ENCODE results near the gene ZBTB18. TPM values are rescaled to one million over a fixed set of nuclear protein-coding genes. Genes with fewer than 3 reads are reported as not detected.

The ZBTB18 gene
- total RNA-seq, 2 experiments from 2014 or later, result 8.2 TPM

DNA sequence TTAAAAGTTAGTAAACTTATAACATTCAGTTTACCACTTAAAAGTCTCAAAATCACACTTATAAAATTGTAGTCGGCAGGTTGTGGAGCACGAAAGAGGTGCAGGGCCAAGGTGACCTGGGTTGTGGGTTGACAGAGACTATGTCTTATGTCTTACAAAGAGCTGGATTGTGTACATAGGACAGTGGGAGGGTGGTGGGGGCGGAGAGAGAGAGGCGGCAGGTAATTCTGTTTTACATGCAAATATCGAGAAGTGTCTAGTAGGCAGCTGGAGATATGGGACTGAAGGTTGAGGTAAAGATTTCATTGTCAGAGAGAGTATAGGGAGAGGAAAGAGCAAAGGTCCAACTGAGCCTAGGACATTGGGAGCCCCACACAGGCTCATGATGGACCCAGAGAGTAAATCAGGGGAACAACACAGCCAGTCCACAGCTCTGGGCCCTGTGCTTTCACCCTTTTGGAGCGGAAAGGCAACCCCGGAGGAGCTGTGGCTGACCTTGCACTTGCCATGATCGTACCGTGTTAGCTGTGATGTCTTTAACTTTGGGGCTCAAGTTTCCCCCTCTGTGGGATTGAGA, 28.1 kb upstream of the ZBTB18 start:
- Mint-ChIP-seq H3K27ac (no peak overlapping the region), H3K36me3 (ENCODE audit: low read depth) (no peaks in the 10 kb centered on the region), H3K27me3 (peaks cover 4% of the 10 kb centered on the region), H3K4me3 (no peak overlapping the region), H3K4me1 (ENCODE audit: low read depth) (no peaks in the 10 kb centered on the region), H3K9me3 (peaks cover 2% of the 10 kb centered on the region)
- ChIA-PET CTCF (interaction anchor here (1.0 kb wide), 1 partner anchor 250 kb away, joined by 3 read pairs; no protein-coding TSS in a partner anchor), POLR2A (no interaction called here)
- DNase-seq, result no peak
- TF ChIP-seq, protein P1, sequence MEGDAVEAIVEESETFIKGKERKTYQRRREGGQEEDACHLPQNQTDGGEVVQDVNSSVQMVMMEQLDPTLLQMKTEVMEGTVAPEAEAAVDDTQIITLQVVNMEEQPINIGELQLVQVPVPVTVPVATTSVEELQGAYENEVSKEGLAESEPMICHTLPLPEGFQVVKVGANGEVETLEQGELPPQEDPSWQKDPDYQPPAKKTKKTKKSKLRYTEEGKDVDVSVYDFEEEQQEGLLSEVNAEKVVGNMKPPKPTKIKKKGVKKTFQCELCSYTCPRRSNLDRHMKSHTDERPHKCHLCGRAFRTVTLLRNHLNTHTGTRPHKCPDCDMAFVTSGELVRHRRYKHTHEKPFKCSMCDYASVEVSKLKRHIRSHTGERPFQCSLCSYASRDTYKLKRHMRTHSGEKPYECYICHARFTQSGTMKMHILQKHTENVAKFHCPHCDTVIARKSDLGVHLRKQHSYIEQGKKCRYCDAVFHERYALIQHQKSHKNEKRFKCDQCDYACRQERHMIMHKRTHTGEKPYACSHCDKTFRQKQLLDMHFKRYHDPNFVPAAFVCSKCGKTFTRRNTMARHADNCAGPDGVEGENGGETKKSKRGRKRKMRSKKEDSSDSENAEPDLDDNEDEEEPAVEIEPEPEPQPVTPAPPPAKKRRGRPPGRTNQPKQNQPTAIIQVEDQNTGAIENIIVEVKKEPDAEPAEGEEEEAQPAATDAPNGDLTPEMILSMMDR (IDR thresholded peaks at IDR 0.05), result no peak
- ATAC-seq, result no peak
- intact Hi-C loops (cut with micrococcal nuclease), result no loop called here

DNA sequence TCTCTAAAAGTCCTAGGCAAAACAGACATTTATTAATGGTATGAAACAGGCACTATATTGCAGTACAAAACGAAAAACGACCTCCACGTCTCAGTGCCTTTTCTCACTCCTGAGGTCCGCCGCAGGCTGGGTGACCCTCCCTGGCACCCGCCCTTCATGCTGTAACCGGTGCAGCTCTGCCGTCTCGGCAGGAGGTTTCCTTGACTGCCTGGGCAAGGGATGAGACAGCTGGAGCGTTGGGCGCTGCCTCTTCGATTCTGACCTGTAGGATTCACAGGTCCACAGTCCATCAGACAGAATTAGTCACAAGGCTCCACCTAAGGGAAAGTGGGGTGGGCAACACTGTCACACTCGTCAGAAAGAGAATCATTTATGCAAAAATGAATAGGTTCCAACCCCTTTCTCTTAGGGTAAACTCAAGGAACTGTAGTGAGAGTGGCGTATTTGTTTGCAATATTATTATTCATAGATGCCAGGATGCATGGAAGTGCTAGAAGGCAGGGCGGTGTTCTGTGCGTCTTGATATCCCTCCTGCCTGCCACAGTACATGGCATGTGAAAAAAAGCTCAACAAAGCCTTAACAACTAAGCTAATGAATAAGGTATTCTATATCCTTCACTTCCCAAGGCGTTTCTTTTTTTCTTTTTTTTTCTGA, 23.5 kb upstream of the ZBTB18 start:
- no peak overlapping the region for H3K27ac Mint-ChIP-seq
- intact Hi-C loops (cut with micrococcal nuclease), result no loop called here
- no peak for DNase-seq
- H3K4me3 Mint-ChIP-seq, result no peak overlapping the region
- CTCF ChIA-PET, result no interaction called here
- TF ChIP-seq, protein P1 (IDR thresholded peaks at IDR 0.05), result no peak
- H3K36me3 Mint-ChIP-seq (ENCODE audit: low read depth), result no peaks in the 10 kb centered on the region
- ATAC-seq, result no peak
- H3K9me3 Mint-ChIP-seq, result no peaks in the 10 kb centered on the region
- H3K27me3 Mint-ChIP-seq, result no peaks in the 10 kb centered on the region
- POLR2A ChIA-PET, result no interaction called here
- H3K4me1 Mint-ChIP-seq (ENCODE audit: low read depth), result no peaks in the 10 kb centered on the region

DNA sequence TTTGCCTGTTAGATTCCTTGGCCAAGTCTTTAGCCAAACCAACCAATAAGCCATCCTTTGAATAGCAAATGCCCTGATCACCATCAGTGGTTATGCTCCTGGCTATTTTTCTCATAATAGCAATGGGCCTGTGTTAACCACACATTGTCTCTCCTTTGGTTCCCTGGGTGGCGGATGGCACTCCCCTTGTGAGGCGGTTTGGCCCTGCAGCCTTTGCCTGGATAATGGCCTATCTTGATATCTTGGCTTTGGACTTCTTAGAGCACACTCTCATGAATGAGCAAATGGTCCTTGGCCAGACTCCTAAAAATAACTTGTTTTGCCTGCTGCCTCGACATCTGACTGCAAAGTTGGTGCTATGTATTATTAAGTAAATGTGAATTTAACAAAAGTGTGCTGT, 22.4 kb upstream of the ZBTB18 start:
- ChIA-PET CTCF (no interaction called here), POLR2A (no interaction called here)
- ATAC-seq, result no peak
- TF ChIP-seq, protein P1 (IDR thresholded peaks at IDR 0.05), result no peak
- DNase-seq, result no peak
- H3K9me3 Mint-ChIP-seq, result no peaks in the 10 kb centered on the region
- no peaks in the 10 kb centered on the region for H3K36me3 Mint-ChIP-seq (ENCODE audit: low read depth)
- no peaks in the 10 kb centered on the region for H3K4me1 Mint-ChIP-seq (ENCODE audit: low read depth)
- no peak overlapping the region for H3K4me3 Mint-ChIP-seq
- intact Hi-C loops (cut with micrococcal nuclease), result no loop called here
- H3K27me3 Mint-ChIP-seq, result peaks cover 5% of the 10 kb centered on the region
- no peak overlapping the region for H3K27ac Mint-ChIP-seq

DNA sequence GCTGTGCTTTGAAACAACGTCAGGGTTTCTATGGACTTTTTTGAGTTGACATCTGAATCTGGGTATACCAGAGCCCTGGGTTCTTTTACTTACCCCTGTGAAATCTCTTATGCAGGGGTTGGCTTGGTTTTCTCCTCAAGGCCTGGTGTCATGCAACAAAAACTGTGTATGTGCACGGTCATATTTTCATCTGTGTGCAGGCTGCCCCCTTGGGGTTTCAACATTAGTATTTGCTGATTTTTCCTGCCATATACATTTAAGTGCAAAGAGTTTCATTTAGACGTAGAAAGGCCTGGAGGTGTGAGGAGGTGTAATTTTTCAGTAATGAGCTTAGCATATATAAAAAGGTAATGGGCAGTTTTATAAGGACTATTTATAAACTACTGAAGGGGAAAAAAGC, 22.0 kb upstream of the ZBTB18 start:
- DNase-seq (no peak), ATAC-seq (no peak)
- TF ChIP-seq, protein P1 (IDR thresholded peaks at IDR 0.05), result no peak
- H3K4me3 Mint-ChIP-seq, result no peak overlapping the region
- no peaks in the 10 kb centered on the region for H3K9me3 Mint-ChIP-seq
- CTCF ChIA-PET, result no interaction called here
- H3K27me3 Mint-ChIP-seq, result peaks cover 6% of the 10 kb centered on the region
- H3K36me3 Mint-ChIP-seq (ENCODE audit: low read depth), result no peaks in the 10 kb centered on the region
- H3K4me1 Mint-ChIP-seq (ENCODE audit: low read depth), result no peaks in the 10 kb centered on the region
- POLR2A ChIA-PET, result no interaction called here
- H3K27ac Mint-ChIP-seq, result no peak overlapping the region
- intact Hi-C loops (cut with micrococcal nuclease), result no loop called here

DNA sequence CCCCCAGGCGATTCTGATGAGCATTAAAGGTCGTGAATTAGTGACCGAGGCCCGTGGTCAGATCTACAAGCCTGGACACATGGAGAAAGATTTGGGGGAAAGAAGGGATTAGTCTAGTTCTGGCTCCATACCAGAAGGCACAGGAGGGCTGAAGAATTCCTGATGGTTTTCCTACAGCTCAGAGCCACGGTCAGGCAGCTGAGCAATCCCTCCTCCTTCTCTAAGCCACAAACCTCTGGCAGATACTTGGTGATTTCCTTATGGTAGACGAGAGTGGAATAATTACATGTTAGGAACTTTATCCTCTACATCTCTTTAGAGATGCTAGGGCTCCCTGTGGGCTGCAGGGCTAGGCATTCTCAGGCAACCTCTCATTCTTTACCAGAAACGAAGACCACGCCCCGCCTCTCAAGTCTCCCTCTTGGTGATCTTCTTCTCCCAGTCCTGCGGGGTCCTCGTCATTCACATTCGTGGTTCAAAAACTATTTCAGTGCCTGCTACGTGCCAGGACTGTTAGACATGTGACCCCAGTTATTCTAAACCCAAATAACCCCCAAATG, 20.5 kb upstream of the ZBTB18 start:
- H3K4me3 Mint-ChIP-seq, result no peak overlapping the region

More for the DNA sequence above, 20.5 kb upstream of the ZBTB18 start:
- Mint-ChIP-seq H3K27ac (no peak overlapping the region), H3K9me3 (no peaks in the 10 kb centered on the region), H3K4me1 (ENCODE audit: low read depth) (no peaks in the 10 kb centered on the region), H3K36me3 (ENCODE audit: low read depth) (no peaks in the 10 kb centered on the region), H3K27me3 (peaks cover 6% of the 10 kb centered on the region)
- TF ChIP-seq, protein P1 (IDR thresholded peaks at IDR 0.05), result no peak
- CTCF ChIA-PET, result no interaction called here
- DNase-seq (no peak), ATAC-seq (no peak)
- POLR2A ChIA-PET, result interaction anchor here (0.7 kb wide), 1 partner anchor 386 kb away, joined by 4 read pairs; no protein-coding TSS in a partner anchor
- intact Hi-C loops (cut with micrococcal nuclease), result no loop called here
